Thyroid gland (tissue), 4 donors: ENCODE results near the gene RPN1. TPM values are rescaled to one million over a fixed set of nuclear protein-coding genes. Genes with fewer than 3 reads are reported as not detected.

Experiments used
- DNase-seq, 2 donors: peaks; one replicate each; pipeline ENCODE4 v3.0.0-alpha.2; 2019
- H3K27ac ChIP-seq, 3 donors: fragments of 200-600 bp; sonication (generic); 1 replicate in 2 of 3; 2 replicates in 1 of 3; pipeline ENCODE4 v1.5.1; 2016 to 2019; ENCODE audit warnings: mild to moderate bottlenecking in 1 of 3, moderate library complexity in 1 of 3
- H3K27me3 ChIP-seq: fragments of 200-600 bp; sonication (generic); one replicate; pipeline ENCODE4 v1.5.1; 2019
- H3K36me3 ChIP-seq, 2 donors: fragments of 200-600 bp; sonication (generic); one replicate each; pipeline ENCODE4 v1.5.1; 2016 to 2019
- H3K4me1 ChIP-seq, 2 donors: fragments of 200-600 bp; sonication (generic); one replicate each; pipeline ENCODE4 v1.5.1; 2017 to 2019
- H3K4me3 ChIP-seq, 3 donors: fragments of 200-600 bp; sonication (generic); replicated peaks in 1 of 3; 1 replicate in 2 of 3; 2 replicates in 1 of 3; pipeline ENCODE4 v1.5.1; 2016; ENCODE audit warnings: mild to moderate bottlenecking in 1 of 3
- H3K9me3 ChIP-seq: fragments of 200-600 bp; sonication (generic); one replicate; pipeline ENCODE4 v1.5.1; 2017
- POLR2A ChIP-seq, 2 donors: fragments of 450-650 bp; IDR thresholded peaks; one replicate each; pipeline ENCODE4 v1.6.1; 2017; ENCODE audit warnings: antibody characterized with exemption in 2 of 2, mild to moderate bottlenecking in 2 of 2, moderate library complexity in 1 of 2
- WGBS, 2 donors: methylation state at CpG; one replicate each; pipeline ENCODE4 v1.1.5; 2017; 5-methylcytosine and 5-hydroxymethylcytosine counted together
- intact Hi-C: fragments of 100-400 bp; cut with DNase I; formaldehyde crosslinking; loops from one replicate; pipeline ENCODE4 v1.15.1; 2023
- total RNA-seq, 4 donors: library from RNA; depleted of rRNA; stranded (reverse); fragments of >200 nt; gene quantifications; one replicate each; pipeline ENCODE4 v1.2.3, GENCODE V29; 2016
- TF ChIP-seq, protein P1 (sequence below), 6 experiments: fragments of 200-600 bp in 3 of 6; fragments of 450-650 bp in 3 of 6; sonication (generic) in 3 of 6; IDR thresholded peaks; one replicate each; pipeline ENCODE4 v1.5.1; 2016 to 2019; ENCODE audit warnings: antibody characterized with exemption in 6 of 6, mild to moderate bottlenecking in 2 of 6, inconsistent platforms in 1 of 6, moderate library complexity in 1 of 6

RPN1 gene
- total RNA-seq, 4 donors from 2014 or later = 368 to 750 (median 528) TPM

DNA sequence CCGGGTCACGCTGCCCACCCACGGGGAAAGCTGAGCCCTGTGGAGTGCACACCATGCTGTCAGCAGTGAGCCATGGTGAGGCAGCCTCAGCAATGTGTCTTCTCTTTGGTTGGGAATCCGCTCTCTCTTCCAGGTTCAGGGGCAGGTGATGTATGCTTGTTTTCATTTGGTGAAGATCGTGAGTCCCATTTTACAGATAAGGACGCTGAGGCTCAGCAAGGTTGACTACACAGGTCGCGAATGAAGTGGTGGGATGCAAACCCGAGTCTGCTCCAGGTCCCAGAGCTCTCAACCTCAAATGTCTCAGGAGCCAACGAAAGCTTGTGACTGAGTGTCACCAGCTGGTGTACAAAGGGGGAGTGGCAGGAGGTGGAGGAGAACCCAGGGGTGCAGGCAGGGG lies 74.3 kb downstream of the RPN1 start:
- 84 to 89% methylated on average over 10 of the region's 10 CpGs for WGBS, 2 donors
- no peak for TF ChIP-seq POLR2A (IDR thresholded peaks at IDR 0.05)
- TF ChIP-seq, protein P1, sequence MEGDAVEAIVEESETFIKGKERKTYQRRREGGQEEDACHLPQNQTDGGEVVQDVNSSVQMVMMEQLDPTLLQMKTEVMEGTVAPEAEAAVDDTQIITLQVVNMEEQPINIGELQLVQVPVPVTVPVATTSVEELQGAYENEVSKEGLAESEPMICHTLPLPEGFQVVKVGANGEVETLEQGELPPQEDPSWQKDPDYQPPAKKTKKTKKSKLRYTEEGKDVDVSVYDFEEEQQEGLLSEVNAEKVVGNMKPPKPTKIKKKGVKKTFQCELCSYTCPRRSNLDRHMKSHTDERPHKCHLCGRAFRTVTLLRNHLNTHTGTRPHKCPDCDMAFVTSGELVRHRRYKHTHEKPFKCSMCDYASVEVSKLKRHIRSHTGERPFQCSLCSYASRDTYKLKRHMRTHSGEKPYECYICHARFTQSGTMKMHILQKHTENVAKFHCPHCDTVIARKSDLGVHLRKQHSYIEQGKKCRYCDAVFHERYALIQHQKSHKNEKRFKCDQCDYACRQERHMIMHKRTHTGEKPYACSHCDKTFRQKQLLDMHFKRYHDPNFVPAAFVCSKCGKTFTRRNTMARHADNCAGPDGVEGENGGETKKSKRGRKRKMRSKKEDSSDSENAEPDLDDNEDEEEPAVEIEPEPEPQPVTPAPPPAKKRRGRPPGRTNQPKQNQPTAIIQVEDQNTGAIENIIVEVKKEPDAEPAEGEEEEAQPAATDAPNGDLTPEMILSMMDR (IDR thresholded peaks at IDR 0.05) = no peak
- Histone ChIP-seq H3K27me3 (no peaks in the 10 kb centered on the region), H3K27ac (no peak overlapping the region), H3K4me3 (no peak overlapping the region), H3K4me1 (no peaks in the 10 kb centered on the region), H3K36me3 (no peaks in the 10 kb centered on the region), H3K9me3 (no peaks in the 10 kb centered on the region)
- intact Hi-C loops = no loop called here
- DNase-seq = no peak

DNA sequence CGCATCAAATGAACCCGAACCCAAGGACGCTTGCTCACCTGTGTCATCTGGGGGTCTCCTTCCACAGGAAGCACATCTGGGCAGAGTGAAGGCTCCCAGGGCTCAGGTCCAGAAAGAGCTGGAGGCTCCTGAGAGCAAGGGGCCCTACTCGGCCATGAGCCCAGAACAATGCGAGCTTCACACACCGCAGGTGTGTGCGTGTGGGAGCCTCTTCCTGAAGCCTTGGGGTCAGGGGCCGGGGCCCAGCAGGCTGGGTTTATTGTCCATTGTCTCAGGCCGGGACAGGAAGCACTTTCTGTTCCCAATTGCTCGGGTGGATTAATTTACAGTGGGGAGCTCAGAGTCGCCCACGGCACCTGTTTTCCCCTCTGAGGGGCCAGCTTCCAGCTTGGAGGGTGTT lies 74.8 kb downstream of the RPN1 start:
- TF ChIP-seq, protein P1 (IDR thresholded peaks at IDR 0.05) = no peak
- TF ChIP-seq POLR2A (IDR thresholded peaks at IDR 0.05) = no peak
- DNase-seq = no peak
- H3K27me3 ChIP-seq = no peaks in the 10 kb centered on the region
- 75 to 100% methylated on average over 1 to 10 of the region's 12 CpGs for WGBS, 2 donors
- H3K4me1 ChIP-seq = no peaks in the 10 kb centered on the region
- H3K4me3 ChIP-seq = no peak overlapping the region
- H3K9me3 ChIP-seq = no peaks in the 10 kb centered on the region
- intact Hi-C loops = no loop called here
- no peak overlapping the region for H3K27ac ChIP-seq
- no peaks in the 10 kb centered on the region for H3K36me3 ChIP-seq

DNA sequence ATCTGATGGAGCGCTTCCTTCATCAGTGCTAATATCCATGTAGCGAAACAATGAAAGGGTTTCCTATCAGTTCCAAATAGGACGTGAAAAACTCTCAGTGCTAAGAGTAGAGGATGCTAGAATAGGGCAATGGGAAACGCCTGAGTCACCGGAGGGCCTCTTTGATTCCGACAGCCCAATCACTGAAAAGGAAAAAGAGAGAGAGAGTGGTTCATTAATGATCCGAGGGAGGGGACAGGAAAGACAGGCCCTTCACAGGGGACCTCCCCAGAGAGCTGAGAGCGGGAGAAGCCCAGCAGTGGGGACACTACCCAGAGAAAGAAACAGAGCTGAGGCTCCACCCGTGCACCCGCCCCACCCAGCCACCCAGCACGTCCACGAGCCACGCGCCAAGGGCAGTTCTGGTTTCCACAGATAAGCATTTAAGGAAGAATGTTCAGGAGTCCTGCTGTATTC lies 76.9 kb downstream of the RPN1 start:
- no peak overlapping the region for H3K27ac ChIP-seq
- WGBS, 2 donors = 55 to 65% methylated on average over 14 of the region's 14 CpGs
- intact Hi-C loops = no loop called here
- H3K4me1 ChIP-seq = no peaks in the 10 kb centered on the region
- no peak for DNase-seq
- H3K27me3 ChIP-seq = no peaks in the 10 kb centered on the region
- H3K4me3 ChIP-seq = no peak overlapping the region
- no peaks in the 10 kb centered on the region for H3K36me3 ChIP-seq
- no peaks in the 10 kb centered on the region for H3K9me3 ChIP-seq
- TF ChIP-seq, protein P1 (IDR thresholded peaks at IDR 0.05) = no peak
- no peak for TF ChIP-seq POLR2A (IDR thresholded peaks at IDR 0.05)

DNA sequence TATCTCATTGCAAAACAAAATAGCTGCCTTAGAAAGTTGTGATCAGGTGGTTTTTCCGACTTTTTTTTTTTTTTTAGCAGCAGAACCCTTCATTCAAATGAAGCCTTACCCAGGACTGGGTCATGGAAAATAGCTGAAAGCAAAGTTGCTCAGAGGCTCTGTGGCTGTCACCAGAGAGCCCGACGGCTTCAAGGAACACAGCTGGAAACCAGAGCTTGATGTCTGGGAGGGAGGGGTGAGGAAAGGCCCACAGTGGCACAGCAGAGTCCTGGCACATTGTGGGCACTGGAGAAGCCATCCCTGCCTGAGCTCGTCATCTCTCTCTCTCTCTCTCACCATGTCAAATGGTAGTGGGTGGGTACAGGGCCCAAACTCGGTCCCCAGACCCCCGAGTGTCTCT lies 77.5 kb downstream of the RPN1 start:
- 48 to 53% methylated on average over 3 to 5 of the region's 6 CpGs for WGBS, 2 donors
- Histone ChIP-seq H3K36me3 (no peaks in the 10 kb centered on the region), H3K4me1 (no peaks in the 10 kb centered on the region), H3K27me3 (no peaks in the 10 kb centered on the region), H3K9me3 (no peaks in the 10 kb centered on the region), H3K27ac (no peak overlapping the region), H3K4me3 (no peak overlapping the region)
- no peak for DNase-seq
- intact Hi-C loops = no loop called here
- TF ChIP-seq POLR2A (IDR thresholded peaks at IDR 0.05) = no peak
- TF ChIP-seq, protein P1 (IDR thresholded peaks at IDR 0.05) = no peak

DNA sequence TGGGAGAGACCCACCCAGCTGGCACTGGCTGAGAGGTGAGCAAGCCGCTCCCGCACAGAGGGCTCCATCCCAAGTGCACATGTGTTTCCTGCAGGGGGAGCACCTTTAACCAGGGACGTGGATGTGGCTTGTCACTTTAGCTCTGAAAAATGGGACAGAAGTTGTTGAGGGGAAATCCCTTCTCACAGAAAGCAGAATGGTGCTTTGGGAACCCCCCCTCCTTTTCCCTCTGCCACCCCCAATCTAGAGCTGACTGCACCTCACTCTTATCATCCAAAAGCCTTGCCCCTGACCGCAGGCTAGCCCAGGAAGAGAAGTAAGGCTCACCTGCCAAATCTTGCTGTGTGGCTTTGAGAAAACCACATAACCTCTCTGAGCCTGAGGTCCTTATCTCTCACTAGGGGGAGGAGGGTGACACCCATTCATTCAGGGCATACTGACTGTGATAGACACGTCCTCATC lies 77.9 kb downstream of the RPN1 start:
- no peaks in the 10 kb centered on the region for H3K9me3 ChIP-seq
- TF ChIP-seq POLR2A (IDR thresholded peaks at IDR 0.05) = no peak
- TF ChIP-seq, protein P1 (IDR thresholded peaks at IDR 0.05) = no peak
- DNase-seq = no peak
- H3K27ac ChIP-seq = no peak overlapping the region
- intact Hi-C loops = no loop called here
- H3K4me3 ChIP-seq = no peak overlapping the region
- 29 to 51% methylated on average over 5 of the region's 5 CpGs for WGBS, 2 donors
- no peaks in the 10 kb centered on the region for H3K4me1 ChIP-seq
- H3K27me3 ChIP-seq = no peaks in the 10 kb centered on the region
- H3K36me3 ChIP-seq = no peaks in the 10 kb centered on the region
